ENCODE results near the gene RIMS4.
A peak's percentile ranks its signal among the peaks of the same experiment; 100 is the strongest.
"Not testable (repeated sequence)": the region's sequence is repeated elsewhere in the genome, so short reads cannot be mapped to it uniquely, and the experiment has no call there.

Gene RIMS4

GRCh38 chr20:44795836-44796235, 14.5 kb downstream of the RIMS4 start:
- no peak for DNase-seq (ENCODE audit: low spot score)

DNA sequence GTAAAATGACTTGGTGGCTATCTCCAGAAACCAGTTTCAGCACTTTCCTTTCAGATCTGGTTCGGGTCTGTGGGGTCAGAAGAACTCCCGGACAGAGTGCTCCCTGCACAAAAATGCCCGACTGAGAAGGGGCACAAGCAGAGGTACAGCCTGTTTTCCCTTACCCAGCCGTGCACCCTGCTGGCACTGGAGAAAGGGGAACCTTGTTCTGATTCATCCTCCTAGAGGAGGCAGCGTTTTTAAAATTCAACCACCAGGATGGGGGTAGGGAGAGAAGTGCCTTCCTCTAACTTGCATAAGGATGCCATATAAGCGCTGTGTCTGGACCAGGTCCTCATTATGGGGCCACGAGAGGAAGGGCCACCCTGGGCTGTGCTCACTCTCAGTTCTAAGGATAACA, 17.6 kb downstream of the RIMS4 start:
- DNase-seq (ENCODE audit: low spot score), result no peak

DNA sequence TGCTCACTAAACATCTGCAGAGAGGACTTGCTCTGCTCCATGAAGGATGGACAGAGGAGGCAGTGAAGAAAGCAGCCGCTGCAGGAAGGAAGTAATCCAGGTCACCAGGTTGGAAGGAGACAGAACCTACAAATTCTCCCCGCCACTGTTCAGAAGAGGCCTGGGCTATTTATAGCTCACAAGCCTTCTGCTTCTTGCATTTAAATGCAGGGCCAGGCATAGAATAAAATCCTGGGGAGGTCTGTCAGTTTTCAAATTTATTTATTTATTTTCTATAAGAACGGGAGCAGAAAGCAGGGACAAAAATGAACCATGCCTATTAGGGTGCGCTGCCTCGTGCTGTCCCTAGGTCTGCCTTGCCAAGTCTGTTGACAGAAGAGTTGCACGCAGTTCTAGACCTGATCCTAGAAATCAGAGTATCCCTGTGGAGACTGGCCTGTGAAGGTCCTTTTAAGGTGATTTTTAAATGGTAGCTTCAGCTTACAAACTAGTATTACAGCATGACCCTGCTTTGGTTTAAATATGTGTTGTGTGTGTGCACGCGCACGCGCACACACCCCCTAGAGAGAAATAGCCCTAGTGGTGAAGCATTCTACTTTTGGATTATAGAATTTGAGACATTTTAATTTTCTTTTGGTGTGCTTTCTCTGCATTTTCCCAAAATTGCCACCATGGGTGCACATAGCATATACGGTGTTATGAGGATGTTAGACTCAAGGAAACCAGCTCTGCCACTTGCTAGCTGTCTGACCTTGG, 19.5 kb downstream of the RIMS4 start:
- no peak for DNase-seq (ENCODE audit: low spot score)

GRCh38 chr20:44788706-44789456, 21.5 kb downstream of the RIMS4 start:
- no peak for DNase-seq (ENCODE audit: low spot score)

DNA sequence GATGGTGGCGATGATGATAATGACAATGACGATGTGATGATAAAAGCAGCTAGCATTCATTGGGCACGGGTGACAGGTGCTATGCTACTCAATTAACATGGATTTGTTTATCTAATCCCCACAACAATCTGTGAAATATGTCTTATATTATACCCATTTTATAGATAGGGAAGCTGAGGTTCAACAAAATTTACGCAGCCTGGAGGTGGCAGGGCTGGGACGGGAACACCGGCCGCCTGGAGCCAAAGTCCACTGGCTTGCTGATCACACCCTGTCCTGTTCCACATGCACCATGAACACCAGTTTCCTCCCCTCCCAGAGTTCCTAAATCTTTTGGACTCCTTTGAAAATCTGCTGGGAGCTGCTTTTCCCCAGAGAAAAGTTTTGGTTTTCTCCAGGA, 23.0 kb downstream of the RIMS4 start:
- DNase-seq (ENCODE audit: low spot score), result no peak

DNA sequence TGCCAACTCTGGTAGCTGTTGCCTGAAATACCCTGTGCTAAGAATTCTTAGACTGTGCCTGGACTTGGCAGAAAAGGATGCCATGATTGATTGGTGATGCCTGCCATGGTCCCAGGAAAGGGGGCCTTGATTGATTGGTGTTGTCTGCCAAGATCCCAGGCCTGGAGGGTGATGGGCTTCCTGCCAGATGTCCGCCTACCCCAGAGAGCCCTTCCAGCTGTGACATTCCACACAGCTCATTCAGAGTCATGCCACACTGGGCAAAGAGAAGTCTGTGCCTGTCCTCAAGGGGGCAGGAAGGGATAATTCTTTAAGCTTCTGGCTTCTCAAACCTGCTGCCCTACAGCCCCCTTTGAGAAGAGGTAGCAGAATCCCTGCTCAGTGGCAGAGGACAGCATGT, 24.6 kb downstream of the RIMS4 start:
- peak; percentile 34 for DNase-seq (ENCODE audit: low spot score)

GRCh38 chr20:44784688-44785087, 25.7 kb downstream of the RIMS4 start:
- no peak for DNase-seq (ENCODE audit: low spot score)

- DNase-seq (ENCODE audit: low spot score), result no peak
These were observed 28.6 kb downstream of the RIMS4 start for GRCh38 chr20:44781791-44782190.

- DNase-seq (ENCODE audit: low spot score), result no peak
These were observed 29.2 kb downstream of the RIMS4 start for GRCh38 chr20:44781118-44781517.

DNA sequence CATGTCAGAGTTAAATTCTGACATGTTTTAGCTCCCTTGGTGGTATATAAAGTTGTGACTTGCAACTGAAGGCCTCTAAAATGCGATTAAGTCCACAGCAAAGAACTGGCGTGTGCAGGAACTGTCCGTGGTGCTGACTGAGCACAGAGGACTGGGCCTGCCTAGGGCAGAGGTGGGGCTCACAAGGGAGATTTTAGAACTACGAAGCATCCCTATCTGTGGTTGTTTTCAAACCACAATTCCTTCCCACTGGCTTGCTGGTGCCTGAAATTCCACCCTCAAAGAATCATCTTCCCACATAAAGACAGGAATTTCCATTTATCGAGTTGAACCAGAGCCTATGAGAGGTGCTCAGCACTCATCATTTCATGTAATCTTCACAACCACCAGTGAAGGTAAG, 30.1 kb downstream of the RIMS4 start:
- peak; percentile 50 for DNase-seq (ENCODE audit: low spot score)

GRCh38 chr20:44776980-44777379, 33.4 kb downstream of the RIMS4 start:
- no peak for DNase-seq (ENCODE audit: low spot score)

DNA sequence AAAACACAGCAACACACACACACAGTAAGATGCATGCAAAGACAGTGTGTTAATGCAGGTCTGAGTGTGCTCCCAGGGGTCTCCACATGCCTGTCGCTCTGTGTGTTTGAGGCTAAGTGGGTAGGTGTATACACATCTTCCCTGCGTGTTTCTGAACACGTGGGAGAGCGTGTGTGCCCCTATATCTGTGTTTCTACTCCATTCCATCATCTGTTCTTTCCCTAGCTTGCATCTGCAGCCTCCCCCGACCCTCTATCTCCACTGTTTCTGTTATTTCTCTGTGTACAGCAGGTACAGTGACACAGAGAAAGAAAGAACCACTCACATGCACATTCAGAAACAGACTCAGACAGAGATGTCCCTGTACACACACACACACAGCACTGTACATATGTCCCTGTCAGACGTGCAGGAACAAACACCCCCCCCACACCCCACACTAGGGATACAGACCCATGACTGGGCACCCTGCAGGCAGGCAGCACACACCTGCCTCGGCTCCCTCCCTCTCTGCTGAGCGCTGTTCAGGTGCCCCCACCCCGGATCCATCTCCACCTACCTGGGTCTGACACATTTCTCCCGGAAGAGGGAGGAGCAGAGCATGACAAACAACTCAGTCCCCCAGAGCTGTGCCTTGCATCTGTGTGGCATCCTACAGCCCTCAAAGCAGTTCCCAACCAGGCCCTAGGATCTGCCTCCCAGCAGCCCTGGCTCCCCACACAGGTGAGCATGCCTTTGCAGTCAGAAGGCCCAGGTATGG, 37.1 kb downstream of the RIMS4 start:
- no peak for DNase-seq (ENCODE audit: low spot score)

- no peak for DNase-seq (ENCODE audit: low spot score)
These were observed 37.7 kb downstream of the RIMS4 start for GRCh38 chr20:44772636-44773035.

DNA sequence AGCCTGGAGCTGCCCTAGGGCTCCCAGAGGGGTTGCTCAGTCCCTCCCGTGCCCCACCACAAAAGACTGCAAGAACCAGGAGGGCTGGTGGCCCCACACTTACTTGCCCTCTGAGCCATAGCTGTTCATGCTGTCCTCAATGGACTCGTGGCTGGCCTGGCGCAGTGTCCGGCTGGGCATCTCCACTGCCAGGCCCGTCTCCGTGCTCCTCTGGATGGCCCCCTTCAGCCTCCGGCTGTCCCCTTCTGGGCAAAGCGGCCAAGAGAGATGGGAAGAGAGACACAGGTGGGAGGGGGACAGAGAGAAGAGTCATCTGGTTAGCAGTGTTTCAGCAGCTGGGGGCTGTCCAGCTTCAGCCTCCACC, 39.2 kb downstream of the RIMS4 start:
- no peak for DNase-seq (ENCODE audit: low spot score)

GRCh38 chr20:44770484-44771171, 39.7 kb downstream of the RIMS4 start:
- DNase-seq (ENCODE audit: low spot score), result no peak

DNA sequence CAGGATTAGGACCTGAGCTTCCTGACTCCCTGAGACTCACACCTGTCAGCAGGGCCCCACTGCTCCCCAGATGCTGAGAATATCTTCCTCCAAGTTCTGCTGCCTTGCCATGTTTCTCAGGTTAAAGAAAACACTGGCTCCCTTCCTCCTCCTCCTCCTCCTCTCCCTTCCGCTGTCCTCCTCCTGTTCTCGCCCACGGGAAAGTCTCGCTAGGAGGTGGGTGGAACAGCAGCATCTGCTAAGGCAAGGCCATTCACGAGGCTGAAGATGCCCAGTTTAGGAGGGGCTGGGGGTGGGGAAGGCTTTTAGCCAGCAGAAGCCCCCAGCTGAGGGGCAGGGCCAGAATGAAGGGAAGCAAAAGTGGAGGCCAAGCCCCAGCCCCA, 40.9 kb downstream of the RIMS4 start:
- no peak for DNase-seq (ENCODE audit: low spot score)

- DNase-seq (ENCODE audit: low spot score), result peak; percentile 2
These were observed 41.4 kb downstream of the RIMS4 start for GRCh38 chr20:44768854-44769480.

DNA sequence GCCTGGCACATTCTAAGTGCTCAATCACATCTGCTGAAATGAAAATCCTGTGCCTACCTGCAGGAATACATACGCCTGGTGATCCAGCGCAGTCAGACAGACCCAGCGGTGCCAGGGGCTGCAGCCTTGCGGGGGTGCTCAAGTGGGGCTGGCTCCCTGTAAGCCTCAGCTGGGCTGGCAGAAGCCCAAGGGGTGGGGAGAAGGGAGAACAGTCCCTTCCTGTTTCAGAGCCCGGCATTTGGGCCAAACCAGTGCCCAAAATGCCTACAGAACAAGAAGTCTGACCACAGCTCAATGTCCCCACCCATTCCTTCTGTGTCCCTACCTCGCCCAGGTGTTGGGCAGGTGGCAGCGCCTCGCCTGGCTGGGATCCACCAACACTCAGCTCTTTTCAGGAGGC, 42.1 kb downstream of the RIMS4 start:
- no peak for DNase-seq (ENCODE audit: low spot score)

- peak; percentile 45 for DNase-seq (ENCODE audit: low spot score)
These were observed 44.5 kb downstream of the RIMS4 start for GRCh38 chr20:44765701-44766347.

DNA sequence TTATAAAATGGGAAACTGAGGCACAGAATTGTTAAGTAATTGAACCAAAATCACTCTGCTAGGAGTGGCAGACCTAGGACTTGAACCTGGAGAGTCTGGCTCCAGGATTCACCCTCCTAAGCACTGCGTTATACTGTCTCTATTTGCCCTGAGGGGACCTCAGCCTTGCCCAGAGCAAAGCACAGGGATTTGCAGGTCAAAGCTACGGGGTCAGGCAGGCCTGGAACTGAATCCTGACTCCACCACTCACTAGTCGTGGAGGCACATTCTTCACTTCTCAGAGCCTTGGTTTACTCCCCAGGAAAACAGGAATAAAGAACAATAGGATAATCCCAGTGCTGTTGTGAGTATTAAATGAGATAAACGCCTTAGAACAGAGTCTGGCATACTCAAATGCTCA, 45.3 kb downstream of the RIMS4 start:
- no peak for DNase-seq (ENCODE audit: low spot score)

DNA sequence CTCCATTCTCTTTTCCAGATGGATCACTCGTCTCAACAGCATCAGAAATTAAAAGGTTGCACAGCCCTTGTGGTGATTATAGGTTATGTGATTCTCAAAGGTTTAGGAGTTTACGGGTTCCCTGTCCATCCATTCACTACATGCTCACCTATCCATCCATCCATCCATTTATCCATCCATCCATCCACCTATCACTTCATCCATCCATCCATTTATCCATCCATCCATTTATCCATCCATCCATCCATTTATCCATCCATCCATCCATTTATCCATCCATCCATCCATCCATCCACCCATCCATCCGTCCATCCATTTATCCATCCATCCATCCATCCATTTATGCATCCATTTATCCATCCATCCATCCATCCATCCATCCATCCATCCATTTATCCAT, 46.5 kb downstream of the RIMS4 start:
- not testable (repeated sequence) for DNase-seq (ENCODE audit: low spot score)

All from kidney tubule cell (primary cell).